ENCODE measurements around the gene CROCC2.

CROCC2 gene

DNA sequence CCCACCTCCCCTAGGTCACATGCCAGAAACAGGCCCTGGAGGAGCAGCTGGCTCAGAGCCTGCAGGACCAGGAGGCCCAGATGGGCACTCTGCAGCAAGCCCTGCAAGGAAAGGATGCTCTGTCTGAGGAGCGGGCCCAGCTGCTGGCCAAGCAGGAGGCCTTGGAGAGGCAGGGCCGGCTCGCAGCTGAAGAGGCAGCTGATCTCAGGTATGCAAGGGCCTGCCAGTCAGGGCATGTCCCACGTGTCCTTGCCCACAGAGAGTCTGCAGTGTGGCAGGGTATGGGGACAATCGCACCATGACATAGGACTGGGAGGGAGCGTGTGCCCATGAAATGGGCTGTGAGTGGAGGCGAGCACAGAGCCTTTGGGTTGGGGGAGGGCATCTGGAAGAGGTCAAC, 39.9 kb downstream of the CROCC2 start:
- Histone ChIP-seq H3K27me3 (ENCODE audit: insufficient read depth, low read length, poor library complexity) (peaks cover 5% of the 10 kb centered on the region), H3K9me3 (ENCODE audit: insufficient read depth, low read length, severe bottlenecking) (no peaks in the 10 kb centered on the region), H3K4me1 (ENCODE audit: insufficient read depth, low read length) (no peaks in the 10 kb centered on the region), H2AFZ (ENCODE audit: low read depth, low read length) (no peak overlapping the region), H3K4me3 (ENCODE audit: low read depth in 1 of 2, low read length in 2 of 2) (no peak overlapping the region), H3K36me3 (ENCODE audit: insufficient read depth, low read length) (no peaks in the 10 kb centered on the region), H3K9ac (ENCODE audit: low read depth, low read length) (no peak overlapping the region), H3K79me2 (ENCODE audit: insufficient read depth, low read length) (no peaks in the 10 kb centered on the region), H4K20me1 (ENCODE audit: insufficient read depth, low read length) (no peaks in the 10 kb centered on the region), H3K4me2 (ENCODE audit: insufficient read depth, low read length) (no peak overlapping the region), H3K27ac (ENCODE audit: low read length) (no peak overlapping the region)
- no peak for DNase-seq
- no peak for ATAC-seq (ENCODE audit: insufficient read depth, low read depth)
- no peak for TF ChIP-seq EZH2 (IDR thresholded peaks at IDR 0.05; ENCODE audit: borderline replicate concordance, low read depth, low read length, severe bottlenecking)
- TF ChIP-seq, protein P1, sequence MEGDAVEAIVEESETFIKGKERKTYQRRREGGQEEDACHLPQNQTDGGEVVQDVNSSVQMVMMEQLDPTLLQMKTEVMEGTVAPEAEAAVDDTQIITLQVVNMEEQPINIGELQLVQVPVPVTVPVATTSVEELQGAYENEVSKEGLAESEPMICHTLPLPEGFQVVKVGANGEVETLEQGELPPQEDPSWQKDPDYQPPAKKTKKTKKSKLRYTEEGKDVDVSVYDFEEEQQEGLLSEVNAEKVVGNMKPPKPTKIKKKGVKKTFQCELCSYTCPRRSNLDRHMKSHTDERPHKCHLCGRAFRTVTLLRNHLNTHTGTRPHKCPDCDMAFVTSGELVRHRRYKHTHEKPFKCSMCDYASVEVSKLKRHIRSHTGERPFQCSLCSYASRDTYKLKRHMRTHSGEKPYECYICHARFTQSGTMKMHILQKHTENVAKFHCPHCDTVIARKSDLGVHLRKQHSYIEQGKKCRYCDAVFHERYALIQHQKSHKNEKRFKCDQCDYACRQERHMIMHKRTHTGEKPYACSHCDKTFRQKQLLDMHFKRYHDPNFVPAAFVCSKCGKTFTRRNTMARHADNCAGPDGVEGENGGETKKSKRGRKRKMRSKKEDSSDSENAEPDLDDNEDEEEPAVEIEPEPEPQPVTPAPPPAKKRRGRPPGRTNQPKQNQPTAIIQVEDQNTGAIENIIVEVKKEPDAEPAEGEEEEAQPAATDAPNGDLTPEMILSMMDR (IDR thresholded peaks at IDR 0.05; ENCODE audit: borderline replicate concordance, extremely low read depth, low read length, poor library complexity, severe bottlenecking), result no peak

GRCh38 chr2:240946654-240947053, 40.5 kb downstream of the CROCC2 start:
- Histone ChIP-seq H3K79me2 (ENCODE audit: insufficient read depth, low read length) (no peaks in the 10 kb centered on the region), H3K4me1 (ENCODE audit: insufficient read depth, low read length) (no peaks in the 10 kb centered on the region), H3K9me3 (ENCODE audit: insufficient read depth, low read length, severe bottlenecking) (no peaks in the 10 kb centered on the region), H2AFZ (ENCODE audit: low read depth, low read length) (no peak overlapping the region), H3K4me3 (ENCODE audit: low read depth in 1 of 2, low read length in 2 of 2) (no peak overlapping the region), H4K20me1 (ENCODE audit: insufficient read depth, low read length) (no peaks in the 10 kb centered on the region), H3K27ac (ENCODE audit: low read length) (no peak overlapping the region), H3K27me3 (ENCODE audit: insufficient read depth, low read length, poor library complexity) (peaks cover 5% of the 10 kb centered on the region), H3K9ac (ENCODE audit: low read depth, low read length) (no peak overlapping the region), H3K4me2 (ENCODE audit: insufficient read depth, low read length) (no peak overlapping the region), H3K36me3 (ENCODE audit: insufficient read depth, low read length) (no peaks in the 10 kb centered on the region)
- TF ChIP-seq, protein P1 (IDR thresholded peaks at IDR 0.05; ENCODE audit: borderline replicate concordance, extremely low read depth, low read length, poor library complexity, severe bottlenecking), result no peak
- TF ChIP-seq EZH2 (IDR thresholded peaks at IDR 0.05; ENCODE audit: borderline replicate concordance, low read depth, low read length, severe bottlenecking), result no peak
- no peak for DNase-seq
- no peak for ATAC-seq (ENCODE audit: insufficient read depth, low read depth)

DNA sequence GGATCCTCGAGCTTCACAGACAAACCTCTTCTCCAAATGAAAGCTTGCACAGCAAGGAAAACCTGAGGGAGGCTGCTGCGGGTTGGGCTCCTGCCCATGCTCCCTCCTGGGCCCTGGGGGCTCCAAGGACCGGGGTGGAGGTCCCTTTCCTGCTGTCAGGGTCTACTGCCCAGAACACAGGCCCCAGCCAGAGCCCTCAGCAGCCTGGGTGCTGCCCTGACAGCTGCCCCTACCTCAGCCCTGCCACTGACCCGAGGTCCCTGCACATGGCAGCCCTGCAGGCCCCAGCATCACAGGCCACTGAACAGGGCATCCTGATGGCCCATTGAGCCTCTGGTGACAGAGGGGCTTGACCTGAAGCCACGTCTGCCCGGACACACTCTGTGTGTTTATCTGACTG, 41.0 kb downstream of the CROCC2 start:
- no peaks in the 10 kb centered on the region for H3K9me3 ChIP-seq (ENCODE audit: insufficient read depth, low read length, severe bottlenecking)
- H3K4me1 ChIP-seq (ENCODE audit: insufficient read depth, low read length), result no peaks in the 10 kb centered on the region
- H3K4me2 ChIP-seq (ENCODE audit: insufficient read depth, low read length), result no peak overlapping the region
- H3K4me3 ChIP-seq (ENCODE audit: low read depth in 1 of 2, low read length in 2 of 2), result no peak overlapping the region
- no peak overlapping the region for H3K9ac ChIP-seq (ENCODE audit: low read depth, low read length)
- no peaks in the 10 kb centered on the region for H3K36me3 ChIP-seq (ENCODE audit: insufficient read depth, low read length)
- H3K27me3 ChIP-seq (ENCODE audit: insufficient read depth, low read length, poor library complexity), result peaks cover 5% of the 10 kb centered on the region
- DNase-seq (no peak), ATAC-seq (ENCODE audit: insufficient read depth, low read depth) (no peak)
- no peak overlapping the region for H3K27ac ChIP-seq (ENCODE audit: low read length)
- no peaks in the 10 kb centered on the region for H3K79me2 ChIP-seq (ENCODE audit: insufficient read depth, low read length)
- H2AFZ ChIP-seq (ENCODE audit: low read depth, low read length), result no peak overlapping the region
- TF ChIP-seq, protein P1 (IDR thresholded peaks at IDR 0.05; ENCODE audit: borderline replicate concordance, extremely low read depth, low read length, poor library complexity, severe bottlenecking), result no peak
- no peak for TF ChIP-seq EZH2 (IDR thresholded peaks at IDR 0.05; ENCODE audit: borderline replicate concordance, low read depth, low read length, severe bottlenecking)
- H4K20me1 ChIP-seq (ENCODE audit: insufficient read depth, low read length), result no peaks in the 10 kb centered on the region

- H3K9ac ChIP-seq (ENCODE audit: low read depth, low read length), result no peak overlapping the region
- H3K36me3 ChIP-seq (ENCODE audit: insufficient read depth, low read length), result no peaks in the 10 kb centered on the region
- no peak overlapping the region for H3K4me2 ChIP-seq (ENCODE audit: insufficient read depth, low read length)
- no peaks in the 10 kb centered on the region for H3K79me2 ChIP-seq (ENCODE audit: insufficient read depth, low read length)
- DNase-seq (no peak), ATAC-seq (ENCODE audit: insufficient read depth, low read depth) (no peak)
- H2AFZ ChIP-seq (ENCODE audit: low read depth, low read length), result no peak overlapping the region
- no peaks in the 10 kb centered on the region for H3K9me3 ChIP-seq (ENCODE audit: insufficient read depth, low read length, severe bottlenecking)
- no peaks in the 10 kb centered on the region for H3K4me1 ChIP-seq (ENCODE audit: insufficient read depth, low read length)
- H3K4me3 ChIP-seq (ENCODE audit: low read depth in 1 of 2, low read length in 2 of 2), result no peak overlapping the region
- H3K27me3 ChIP-seq (ENCODE audit: insufficient read depth, low read length, poor library complexity), result peaks cover 5% of the 10 kb centered on the region
- H4K20me1 ChIP-seq (ENCODE audit: insufficient read depth, low read length), result no peaks in the 10 kb centered on the region; the same call in 1 of the 2 replicates
- TF ChIP-seq EZH2 (IDR thresholded peaks at IDR 0.05; ENCODE audit: borderline replicate concordance, low read depth, low read length, severe bottlenecking), result no peak
- TF ChIP-seq, protein P1 (IDR thresholded peaks at IDR 0.05; ENCODE audit: borderline replicate concordance, extremely low read depth, low read length, poor library complexity, severe bottlenecking), result no peak
- H3K27ac ChIP-seq (ENCODE audit: low read length), result no peak overlapping the region
Measured at GRCh38 chr2:240947607-240948006, 41.5 kb downstream of the CROCC2 start.

All from DND-41 (cell line).